Measurements from ENCODE around the gene IDH2. TPM values are rescaled to one million over a fixed set of nuclear protein-coding genes. Genes with fewer than 3 reads are reported as not detected.

IDH2 gene
- polyA plus RNA-seq, 1 donor from 2014 or later: 84.7 TPM

DNA sequence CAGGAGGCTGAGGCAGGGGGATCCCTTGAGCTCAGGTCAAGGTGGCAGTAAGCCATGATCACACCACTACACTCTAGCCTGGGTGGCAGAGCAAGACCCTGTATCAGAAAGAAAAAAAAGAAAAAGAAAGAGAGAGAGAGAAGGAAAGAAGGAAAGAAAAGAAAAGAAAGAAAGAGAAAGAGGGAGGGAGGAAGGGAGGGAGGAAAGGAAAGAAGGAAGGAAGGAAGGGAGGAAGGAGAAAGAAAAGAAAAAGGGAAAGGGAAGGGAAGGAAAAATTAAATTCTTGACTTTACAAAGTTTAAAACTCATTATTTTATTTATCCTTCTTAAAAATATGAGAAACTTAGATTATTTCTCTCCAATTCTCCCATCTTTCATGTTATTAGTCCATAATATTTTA, 17.1 kb upstream of the IDH2 start:
- peaks cover 4% of the 10 kb centered on the region for H3K9me3 ChIP-seq (ENCODE audit: low read length)
- no peak overlapping the region for H3K4me3 ChIP-seq (ENCODE audit: low read length)
- no peak overlapping the region for H3K4me2 ChIP-seq (ENCODE audit: low read length)
- no peak overlapping the region for H3K27ac ChIP-seq (ENCODE audit: low read length)
- TF ChIP-seq, protein P1, sequence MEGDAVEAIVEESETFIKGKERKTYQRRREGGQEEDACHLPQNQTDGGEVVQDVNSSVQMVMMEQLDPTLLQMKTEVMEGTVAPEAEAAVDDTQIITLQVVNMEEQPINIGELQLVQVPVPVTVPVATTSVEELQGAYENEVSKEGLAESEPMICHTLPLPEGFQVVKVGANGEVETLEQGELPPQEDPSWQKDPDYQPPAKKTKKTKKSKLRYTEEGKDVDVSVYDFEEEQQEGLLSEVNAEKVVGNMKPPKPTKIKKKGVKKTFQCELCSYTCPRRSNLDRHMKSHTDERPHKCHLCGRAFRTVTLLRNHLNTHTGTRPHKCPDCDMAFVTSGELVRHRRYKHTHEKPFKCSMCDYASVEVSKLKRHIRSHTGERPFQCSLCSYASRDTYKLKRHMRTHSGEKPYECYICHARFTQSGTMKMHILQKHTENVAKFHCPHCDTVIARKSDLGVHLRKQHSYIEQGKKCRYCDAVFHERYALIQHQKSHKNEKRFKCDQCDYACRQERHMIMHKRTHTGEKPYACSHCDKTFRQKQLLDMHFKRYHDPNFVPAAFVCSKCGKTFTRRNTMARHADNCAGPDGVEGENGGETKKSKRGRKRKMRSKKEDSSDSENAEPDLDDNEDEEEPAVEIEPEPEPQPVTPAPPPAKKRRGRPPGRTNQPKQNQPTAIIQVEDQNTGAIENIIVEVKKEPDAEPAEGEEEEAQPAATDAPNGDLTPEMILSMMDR (IDR thresholded peaks at IDR 0.05; ENCODE audit: poor library complexity, severe bottlenecking): no peak
- TF ChIP-seq, protein P2, sequence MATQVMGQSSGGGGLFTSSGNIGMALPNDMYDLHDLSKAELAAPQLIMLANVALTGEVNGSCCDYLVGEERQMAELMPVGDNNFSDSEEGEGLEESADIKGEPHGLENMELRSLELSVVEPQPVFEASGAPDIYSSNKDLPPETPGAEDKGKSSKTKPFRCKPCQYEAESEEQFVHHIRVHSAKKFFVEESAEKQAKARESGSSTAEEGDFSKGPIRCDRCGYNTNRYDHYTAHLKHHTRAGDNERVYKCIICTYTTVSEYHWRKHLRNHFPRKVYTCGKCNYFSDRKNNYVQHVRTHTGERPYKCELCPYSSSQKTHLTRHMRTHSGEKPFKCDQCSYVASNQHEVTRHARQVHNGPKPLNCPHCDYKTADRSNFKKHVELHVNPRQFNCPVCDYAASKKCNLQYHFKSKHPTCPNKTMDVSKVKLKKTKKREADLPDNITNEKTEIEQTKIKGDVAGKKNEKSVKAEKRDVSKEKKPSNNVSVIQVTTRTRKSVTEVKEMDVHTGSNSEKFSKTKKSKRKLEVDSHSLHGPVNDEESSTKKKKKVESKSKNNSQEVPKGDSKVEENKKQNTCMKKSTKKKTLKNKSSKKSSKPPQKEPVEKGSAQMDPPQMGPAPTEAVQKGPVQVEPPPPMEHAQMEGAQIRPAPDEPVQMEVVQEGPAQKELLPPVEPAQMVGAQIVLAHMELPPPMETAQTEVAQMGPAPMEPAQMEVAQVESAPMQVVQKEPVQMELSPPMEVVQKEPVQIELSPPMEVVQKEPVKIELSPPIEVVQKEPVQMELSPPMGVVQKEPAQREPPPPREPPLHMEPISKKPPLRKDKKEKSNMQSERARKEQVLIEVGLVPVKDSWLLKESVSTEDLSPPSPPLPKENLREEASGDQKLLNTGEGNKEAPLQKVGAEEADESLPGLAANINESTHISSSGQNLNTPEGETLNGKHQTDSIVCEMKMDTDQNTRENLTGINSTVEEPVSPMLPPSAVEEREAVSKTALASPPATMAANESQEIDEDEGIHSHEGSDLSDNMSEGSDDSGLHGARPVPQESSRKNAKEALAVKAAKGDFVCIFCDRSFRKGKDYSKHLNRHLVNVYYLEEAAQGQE (IDR thresholded peaks at IDR 0.05; ENCODE audit: borderline replicate concordance): no peak
- no peak for TF ChIP-seq SMC3 (conservative IDR thresholded peaks at IDR 0.05; ENCODE audit: poor library complexity)
- H3F3A ChIP-seq (ENCODE audit: insufficient read depth, low read length, poor library complexity, severe bottlenecking): no peaks in the 10 kb centered on the region
- no peak overlapping the region for H3K9ac ChIP-seq (ENCODE audit: low read length)
- H3K36me3 ChIP-seq (ENCODE audit: insufficient read depth, low read length): no peaks in the 10 kb centered on the region
- H3K27me3 ChIP-seq (ENCODE audit: insufficient read depth, low read depth, low read length): no peaks in the 10 kb centered on the region
- H2AFZ ChIP-seq (ENCODE audit: low read depth, low read length): no peak overlapping the region
- no peaks in the 10 kb centered on the region for H4K20me1 ChIP-seq (ENCODE audit: insufficient read depth)
- no peaks in the 10 kb centered on the region for H3K9me2 ChIP-seq (ENCODE audit: insufficient read depth, low read length)
- H3K79me2 ChIP-seq (replicated peaks; ENCODE audit: insufficient read depth, low read length): no peaks in the 10 kb centered on the region

DNA sequence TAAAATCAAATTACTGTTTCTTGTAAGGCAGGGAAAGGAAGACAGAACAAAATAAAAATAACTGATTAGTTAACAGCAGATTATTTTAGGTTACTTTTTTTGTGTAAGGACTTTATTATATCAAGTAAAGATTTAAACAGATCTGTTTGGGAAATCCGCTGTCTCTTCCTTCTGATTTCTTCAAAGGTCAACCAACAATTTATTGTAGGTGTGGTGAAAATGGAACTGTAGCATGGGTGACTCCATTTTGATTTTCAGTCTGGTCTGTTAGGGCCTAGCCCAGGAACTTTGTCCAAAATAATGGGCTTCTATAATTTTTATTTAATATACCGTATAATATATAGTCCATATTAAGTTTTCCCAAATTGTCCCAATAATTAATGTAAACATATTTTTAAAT, 13.5 kb upstream of the IDH2 start:
- Histone ChIP-seq H3K4me2 (ENCODE audit: low read length) (no peak overlapping the region), H3K27ac (ENCODE audit: low read length) (no peak overlapping the region), H4K20me1 (ENCODE audit: insufficient read depth) (no peaks in the 10 kb centered on the region), H3K9me2 (ENCODE audit: insufficient read depth, low read length) (no peaks in the 10 kb centered on the region), H3K4me3 (ENCODE audit: low read length) (no peak overlapping the region), H3K79me2 (replicated peaks; ENCODE audit: insufficient read depth, low read length) (no peaks in the 10 kb centered on the region), H3K27me3 (ENCODE audit: insufficient read depth, low read depth, low read length) (no peaks in the 10 kb centered on the region), H2AFZ (ENCODE audit: low read depth, low read length) (no peak overlapping the region), H3K9me3 (ENCODE audit: low read length) (peaks cover 5% of the 10 kb centered on the region), H3F3A (ENCODE audit: insufficient read depth, low read length, poor library complexity, severe bottlenecking) (no peaks in the 10 kb centered on the region), H3K36me3 (ENCODE audit: insufficient read depth, low read length) (no peaks in the 10 kb centered on the region), H3K9ac (ENCODE audit: low read length) (no peak overlapping the region)
- no peak for TF ChIP-seq EZH2 (IDR thresholded peaks at IDR 0.05; ENCODE audit: borderline replicate concordance, insufficient read depth, low read length, poor library complexity, severe bottlenecking)
- no peak for TF ChIP-seq SMC3 (conservative IDR thresholded peaks at IDR 0.05; ENCODE audit: poor library complexity)
- no peak for TF ChIP-seq EP300 (conservative IDR thresholded peaks at IDR 0.05; ENCODE audit: poor library complexity, severe bottlenecking)
- no peak for TF ChIP-seq TAF1 (IDR thresholded peaks at IDR 0.05; ENCODE audit: low read depth)
- no peak for TF ChIP-seq RAD21 (conservative IDR thresholded peaks at IDR 0.05)
- TF ChIP-seq, protein P2 (IDR thresholded peaks at IDR 0.05; ENCODE audit: borderline replicate concordance): no peak
- TF ChIP-seq, protein P1 (IDR thresholded peaks at IDR 0.05; ENCODE audit: poor library complexity, severe bottlenecking): no peak
- TF ChIP-seq POLR2AphosphoS5 (IDR thresholded peaks at IDR 0.05): no peak
- no peak for TF ChIP-seq MXI1 (conservative IDR thresholded peaks at IDR 0.05; ENCODE audit: poor library complexity, severe bottlenecking)

Data from neural cell (in vitro differentiated cells).